Measurements from ENCODE around the gene DGCR2.

DGCR2 gene

DNA sequence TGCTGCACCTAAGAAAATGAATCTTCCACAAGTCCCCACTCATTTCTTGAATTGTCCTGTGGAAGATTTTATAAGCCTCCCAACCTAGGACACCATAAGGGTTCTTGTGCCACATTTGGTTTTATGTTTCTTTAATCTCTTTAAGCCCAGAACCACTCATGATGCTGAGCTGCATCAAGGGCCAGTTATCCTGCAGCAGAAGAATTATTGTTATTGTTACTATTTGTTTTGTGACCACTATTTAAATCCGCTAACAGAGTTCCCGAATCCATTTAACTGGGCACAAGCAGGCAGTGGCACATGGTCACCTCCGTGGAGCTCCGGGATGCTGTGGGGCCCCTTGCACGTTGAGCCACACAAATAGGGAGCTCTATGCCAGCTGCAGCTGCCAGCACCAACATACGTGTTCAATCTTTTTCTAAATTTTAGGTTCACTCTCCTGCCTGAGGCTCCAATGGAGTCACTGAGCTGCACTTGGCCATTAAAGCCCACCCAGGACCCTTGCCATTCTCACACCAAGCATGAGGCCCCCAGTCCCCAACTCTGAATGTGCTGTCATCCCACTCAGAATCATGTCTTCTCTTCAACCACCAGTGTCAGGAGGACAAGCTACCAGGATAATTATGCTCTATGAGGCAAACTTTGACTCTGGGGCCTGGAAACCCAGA, 60.6 kb downstream of the DGCR2 start:
- H3K4me3 ChIP-seq (replicated peaks; ENCODE audit: insufficient read depth, low read length), result no peak overlapping the region
- DNase-seq (ENCODE audit: low read depth in 1 of 2, low spot score in 1 of 2), result no peak
- TF ChIP-seq, protein P1, sequence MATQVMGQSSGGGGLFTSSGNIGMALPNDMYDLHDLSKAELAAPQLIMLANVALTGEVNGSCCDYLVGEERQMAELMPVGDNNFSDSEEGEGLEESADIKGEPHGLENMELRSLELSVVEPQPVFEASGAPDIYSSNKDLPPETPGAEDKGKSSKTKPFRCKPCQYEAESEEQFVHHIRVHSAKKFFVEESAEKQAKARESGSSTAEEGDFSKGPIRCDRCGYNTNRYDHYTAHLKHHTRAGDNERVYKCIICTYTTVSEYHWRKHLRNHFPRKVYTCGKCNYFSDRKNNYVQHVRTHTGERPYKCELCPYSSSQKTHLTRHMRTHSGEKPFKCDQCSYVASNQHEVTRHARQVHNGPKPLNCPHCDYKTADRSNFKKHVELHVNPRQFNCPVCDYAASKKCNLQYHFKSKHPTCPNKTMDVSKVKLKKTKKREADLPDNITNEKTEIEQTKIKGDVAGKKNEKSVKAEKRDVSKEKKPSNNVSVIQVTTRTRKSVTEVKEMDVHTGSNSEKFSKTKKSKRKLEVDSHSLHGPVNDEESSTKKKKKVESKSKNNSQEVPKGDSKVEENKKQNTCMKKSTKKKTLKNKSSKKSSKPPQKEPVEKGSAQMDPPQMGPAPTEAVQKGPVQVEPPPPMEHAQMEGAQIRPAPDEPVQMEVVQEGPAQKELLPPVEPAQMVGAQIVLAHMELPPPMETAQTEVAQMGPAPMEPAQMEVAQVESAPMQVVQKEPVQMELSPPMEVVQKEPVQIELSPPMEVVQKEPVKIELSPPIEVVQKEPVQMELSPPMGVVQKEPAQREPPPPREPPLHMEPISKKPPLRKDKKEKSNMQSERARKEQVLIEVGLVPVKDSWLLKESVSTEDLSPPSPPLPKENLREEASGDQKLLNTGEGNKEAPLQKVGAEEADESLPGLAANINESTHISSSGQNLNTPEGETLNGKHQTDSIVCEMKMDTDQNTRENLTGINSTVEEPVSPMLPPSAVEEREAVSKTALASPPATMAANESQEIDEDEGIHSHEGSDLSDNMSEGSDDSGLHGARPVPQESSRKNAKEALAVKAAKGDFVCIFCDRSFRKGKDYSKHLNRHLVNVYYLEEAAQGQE (IDR thresholded peaks at IDR 0.05; ENCODE audit: insufficient replicate concordance, low read depth), result no peak
- TF ChIP-seq CTCF (IDR thresholded peaks at IDR 0.05; ENCODE audit: insufficient read depth, low read length), result no peak
- TF ChIP-seq POLR2AphosphoS5 (IDR thresholded peaks at IDR 0.05; ENCODE audit: low read depth), result no peak
- H3K27ac ChIP-seq (replicated peaks), result no peak overlapping the region
- no peaks in the 10 kb centered on the region for H3K27me3 ChIP-seq (ENCODE audit: insufficient read depth, poor library complexity, severe bottlenecking)

DNA sequence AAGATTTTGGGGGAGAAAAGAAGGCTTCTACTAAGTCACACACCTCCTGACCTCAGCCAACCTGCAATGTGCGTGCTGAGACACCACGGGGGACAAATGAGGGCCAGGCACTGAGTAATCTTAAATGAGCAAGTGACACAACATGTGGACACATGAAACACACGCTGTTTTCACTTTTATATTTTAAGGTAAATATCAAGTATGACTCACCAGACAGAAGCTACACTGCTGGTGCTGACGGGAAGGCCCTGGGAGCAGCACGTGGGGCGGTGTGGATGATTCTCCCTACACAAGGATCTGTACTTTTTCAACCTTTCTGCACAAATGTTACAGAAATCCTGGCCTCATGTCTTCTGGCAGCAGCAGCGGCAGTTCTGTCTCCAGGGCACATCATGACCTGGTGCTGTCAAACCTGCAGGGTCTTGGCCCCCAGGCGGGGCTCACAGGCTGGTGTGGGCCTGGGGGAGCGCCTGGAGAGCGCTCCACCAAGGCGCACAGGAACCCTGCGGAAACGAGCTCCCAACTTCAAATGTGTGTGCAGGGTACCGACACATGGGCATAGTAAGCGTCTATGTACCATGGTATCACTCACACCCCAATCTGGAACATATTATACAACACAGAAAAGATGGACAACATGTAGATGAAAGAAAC, 61.7 kb downstream of the DGCR2 start:
- Histone ChIP-seq H3K27me3 (ENCODE audit: insufficient read depth, poor library complexity, severe bottlenecking) (no peaks in the 10 kb centered on the region), H3K4me3 (replicated peaks; ENCODE audit: insufficient read depth, low read length) (no peak overlapping the region), H3K27ac (replicated peaks) (no peak overlapping the region)
- TF ChIP-seq, protein P1 (IDR thresholded peaks at IDR 0.05; ENCODE audit: insufficient replicate concordance, low read depth), result no peak
- TF ChIP-seq GABPA (IDR thresholded peaks at IDR 0.05; ENCODE audit: low read depth), result no peak
- no peak for TF ChIP-seq SPI1 (IDR thresholded peaks at IDR 0.05; ENCODE audit: borderline replicate concordance, low read depth)
- TF ChIP-seq CTCF (IDR thresholded peaks at IDR 0.05; ENCODE audit: insufficient read depth, low read length), result no peak
- no peak for TF ChIP-seq POLR2AphosphoS5 (IDR thresholded peaks at IDR 0.05; ENCODE audit: low read depth)
- no peak for DNase-seq (ENCODE audit: low read depth in 1 of 2, low spot score in 1 of 2)

DNA sequence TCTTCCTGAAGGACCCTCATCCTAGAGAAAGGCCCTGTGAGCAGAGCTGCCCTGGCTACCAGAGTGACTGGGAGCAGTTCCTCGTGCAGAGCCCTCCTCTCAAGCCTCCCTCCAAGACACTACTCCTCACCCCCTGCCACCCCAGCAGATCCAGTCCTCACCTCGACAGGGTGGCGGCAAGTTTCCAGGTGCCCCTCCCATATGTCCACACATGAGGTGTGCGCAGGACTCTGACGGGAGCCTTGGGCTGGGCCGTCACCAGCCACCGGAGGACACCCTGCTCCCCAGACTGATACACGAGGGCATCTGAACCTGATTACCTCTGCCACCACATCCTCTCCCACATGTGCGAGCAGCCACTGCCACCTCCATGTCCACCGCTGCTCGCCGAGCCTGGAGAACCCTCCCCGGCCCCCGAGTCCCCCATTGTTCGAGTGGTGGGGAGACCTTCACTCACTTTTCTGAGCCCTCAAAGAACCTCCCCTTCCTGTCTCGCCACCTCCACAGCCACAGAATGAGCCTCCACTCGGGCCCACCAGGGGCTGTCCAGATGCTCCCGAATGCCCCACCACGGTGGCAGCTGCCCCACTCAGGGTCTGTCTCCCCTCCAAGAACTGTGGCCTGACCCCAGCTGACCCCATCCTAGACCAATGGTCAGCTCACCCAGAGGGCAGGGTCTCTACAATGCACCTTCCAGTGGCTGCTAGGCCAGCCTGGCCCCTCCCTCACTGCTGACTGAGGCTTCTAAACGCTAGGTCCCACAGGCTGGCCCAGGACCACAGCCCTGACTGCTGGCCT, 62.5 kb downstream of the DGCR2 start:
- H3K27ac ChIP-seq (replicated peaks), result no peak overlapping the region
- H3K27me3 ChIP-seq (ENCODE audit: insufficient read depth, poor library complexity, severe bottlenecking), result no peaks in the 10 kb centered on the region
- TF ChIP-seq GABPA (IDR thresholded peaks at IDR 0.05; ENCODE audit: low read depth) (no peak), SPI1 (IDR thresholded peaks at IDR 0.05; ENCODE audit: borderline replicate concordance, low read depth) (no peak), POLR2AphosphoS5 (IDR thresholded peaks at IDR 0.05; ENCODE audit: low read depth) (no peak), CTCF (IDR thresholded peaks at IDR 0.05; ENCODE audit: insufficient read depth, low read length) (no peak)
- TF ChIP-seq, protein P1 (IDR thresholded peaks at IDR 0.05; ENCODE audit: insufficient replicate concordance, low read depth), result no peak
- H3K4me3 ChIP-seq (replicated peaks; ENCODE audit: insufficient read depth, low read length), result no peak overlapping the region
- DNase-seq (ENCODE audit: low read depth in 1 of 2, low spot score in 1 of 2), result no peak

Measured in HL-60 (cell line).